HEK293 (cell line): ENCODE results near the gene DNMT3A.

Experiments
- CTCF ChIA-PET: fragments of 350-600 bp; formaldehyde crosslinking; extraction: SDS; loops from one replicate; lab custom pipeline; 2021; ENCODE audit warnings: antibody characterized with exemption; lab: Yijun Ruan, JAX
- POLR2A ChIA-PET: fragments of 300-600 bp; formaldehyde crosslinking; extraction: SDS; loops from one replicate; lab custom pipeline; 2020; ENCODE audit warnings: antibody characterized with exemption, inconsistent platforms; lab: Yijun Ruan, JAX
- H3K27ac ChIP-seq: fragments of 200-500 bp; sonication (Bioruptor generic); 2 replicates; pipeline ENCODE4 v1.5.1; 2014; ENCODE audit warnings: low read depth, low read length, control low read depth, inconsistent platforms; ENCODE audit errors: extremely low read depth
- H3K36me3 ChIP-seq, 2 experiments: fragments of 200-500 bp in 1 of 2; sonication (Bioruptor generic) in 1 of 2; 1 replicate in 1 of 2; 2 replicates in 1 of 2; pipeline ENCODE4 v1.5.1; 2014 to 2017; ENCODE audit warnings: inconsistent platforms in 2 of 2, low read length in 2 of 2; ENCODE audit not compliant: control insufficient read depth in 2 of 2, insufficient read depth in 1 of 2
- H3K4me1 ChIP-seq: fragments of 200-500 bp; sonication (Bioruptor generic); 2 replicates; pipeline ENCODE4 v1.5.1; 2014; ENCODE audit warnings: mild to moderate bottlenecking, low read length, inconsistent platforms; ENCODE audit not compliant: control insufficient read depth, insufficient read depth
- H3K4me3 ChIP-seq: 2 replicates; pipeline ENCODE4 v1.5.1; 2011; ENCODE audit warnings: low read depth, mild to moderate bottlenecking, control low read depth, low read length, moderate library complexity
- H3K9me3 ChIP-seq: fragments of 200-500 bp; sonication (Bioruptor generic); 2 replicates; pipeline ENCODE4 v1.5.1; 2014; ENCODE audit warnings: low read depth, low read length, inconsistent platforms; ENCODE audit not compliant: control insufficient read depth, insufficient read depth
- PBX3 ChIP-seq: sonication (generic); formaldehyde crosslinking; IDR thresholded peaks from 2 replicates; pipeline ENCODE4 v1.8.1; 2022; ENCODE audit warnings: mild to moderate bottlenecking, moderate library complexity, missing genetic modification reagents
- SALL2 ChIP-seq: fragments of 450-650 bp; formaldehyde crosslinking; IDR thresholded peaks from 2 replicates; pipeline ENCODE4 v1.5.0; 2017; ENCODE audit warnings: missing biosample characterization, mild to moderate bottlenecking, missing genetic modification characterization, borderline replicate concordance
- ZIC2 ChIP-seq: fragments of 450-650 bp; formaldehyde crosslinking; IDR thresholded peaks from 2 replicates; pipeline ENCODE4 v1.5.1; 2016; ENCODE audit warnings: missing biosample characterization, missing genetic modification characterization
- ZNF157 ChIP-seq: fragments of 450-650 bp; formaldehyde crosslinking; IDR thresholded peaks from 2 replicates; pipeline ENCODE4 v1.5.1; 2016; ENCODE audit warnings: missing biosample characterization, missing genetic modification characterization
- ZNF16 ChIP-seq: fragments of 450-650 bp; formaldehyde crosslinking; IDR thresholded peaks from 2 replicates; pipeline ENCODE4 v1.5.1; 2016; ENCODE audit warnings: low read depth, missing biosample characterization, missing genetic modification characterization
- ZNF174 ChIP-seq: fragments of 450-650 bp; formaldehyde crosslinking; IDR thresholded peaks from 2 replicates; pipeline ENCODE4 v1.5.0; 2017; ENCODE audit warnings: missing biosample characterization, mild to moderate bottlenecking, missing genetic modification characterization
- ZNF184 ChIP-seq: fragments of 450-650 bp; IDR thresholded peaks from 2 replicates; pipeline ENCODE4 v1.5.1; 2018; ENCODE audit warnings: missing biosample characterization, mild to moderate bottlenecking, missing genetic modification characterization
- ZNF19 ChIP-seq: fragments of 450-650 bp; formaldehyde crosslinking; IDR thresholded peaks from 2 replicates; pipeline ENCODE4; 2016; ENCODE audit warnings: missing biosample characterization, missing genetic modification characterization, low read depth
- ZNF274 ChIP-seq, 2 experiments: fragments of 200-500 bp in 1 of 2; fragments of 450-650 bp in 1 of 2; sonication (Bioruptor generic) in 1 of 2; formaldehyde crosslinking in 1 of 2; IDR thresholded peaks; 2 replicates each; pipeline versions ENCODE4 v1.5.1 to v1.6.1; 2014 to 2016; ENCODE audit warnings: borderline replicate concordance in 1 of 2, inconsistent platforms in 1 of 2, low read length in 1 of 2, missing biosample characterization in 1 of 2, missing genetic modification characterization in 1 of 2
- ZNF354C ChIP-seq: fragments of 450-650 bp; formaldehyde crosslinking; IDR thresholded peaks from 2 replicates; pipeline ENCODE4 v1.5.1; 2016; ENCODE audit warnings: missing biosample characterization, missing genetic modification characterization, low read depth, borderline replicate concordance
- ZNF473 ChIP-seq: fragments of 450-650 bp; formaldehyde crosslinking; IDR thresholded peaks from 2 replicates; pipeline ENCODE4 v1.5.1; 2017; ENCODE audit warnings: missing biosample characterization, missing genetic modification characterization
- ZNF521 ChIP-seq: fragments of 450-650 bp; formaldehyde crosslinking; IDR thresholded peaks from 2 replicates; pipeline ENCODE4 v1.5.1; 2017; ENCODE audit warnings: missing biosample characterization, mild to moderate bottlenecking, missing genetic modification characterization
- ZNF549 ChIP-seq: fragments of 450-650 bp; IDR thresholded peaks from 2 replicates; pipeline ENCODE4 v1.5.1; 2018; ENCODE audit warnings: missing biosample characterization, missing genetic modification characterization, mild to moderate bottlenecking, inconsistent platforms, moderate library complexity
- ZNF561 ChIP-seq: fragments of 450-650 bp; IDR thresholded peaks from 2 replicates; pipeline ENCODE4 v1.5.1; 2018; ENCODE audit warnings: missing biosample characterization, missing genetic modification characterization, borderline replicate concordance
- ZNF596 ChIP-seq: fragments of 450-650 bp; IDR thresholded peaks from 2 replicates; pipeline ENCODE4 v1.5.0; 2018; ENCODE audit warnings: missing biosample characterization, mild to moderate bottlenecking, missing genetic modification characterization, moderate library complexity
- ZNF792 ChIP-seq: fragments of 450-650 bp; formaldehyde crosslinking; IDR thresholded peaks from 2 replicates; pipeline ENCODE4 v1.5.1; 2016; ENCODE audit warnings: missing biosample characterization, missing genetic modification characterization
- ZSCAN30 ChIP-seq: fragments of 450-650 bp; IDR thresholded peaks from 2 replicates; pipeline ENCODE4 v1.5.1; 2018; ENCODE audit warnings: missing biosample characterization, mild to moderate bottlenecking, missing genetic modification characterization, moderate library complexity
- ZSCAN5A ChIP-seq: fragments of 450-650 bp; formaldehyde crosslinking; IDR thresholded peaks from 2 replicates; pipeline ENCODE4 v1.5.1; 2016; ENCODE audit warnings: missing biosample characterization, missing genetic modification characterization
- ZXDB ChIP-seq: fragments of 450-650 bp; formaldehyde crosslinking; IDR thresholded peaks from 2 replicates; pipeline ENCODE4 v1.5.1; 2016; ENCODE audit warnings: missing biosample characterization, missing genetic modification characterization
- TF ChIP-seq, protein P1 (sequence below): fragments of 450-650 bp; formaldehyde crosslinking; IDR thresholded peaks from 2 replicates; pipeline ENCODE4 v1.5.1; 2017; ENCODE audit warnings: missing biosample characterization, missing genetic modification characterization

Gene DNMT3A

GRCh38 chr2:25284756-25285155 lies 57.0 kb downstream of the DNMT3A start:
- H3K36me3 ChIP-seq, result peaks cover 0 to 22% of the 10 kb centered on the region in 2 experiments; a peak in 2 of 3 replicates
- no peak overlapping the region for H3K27ac ChIP-seq
- no peak overlapping the region for H3K4me3 ChIP-seq
- H3K4me1 ChIP-seq, result no peaks in the 10 kb centered on the region
- CTCF ChIA-PET, result no interaction called here
- POLR2A ChIA-PET, result no interaction called here
- H3K9me3 ChIP-seq, result no peaks in the 10 kb centered on the region
- no peak for TF ChIP-seq ZNF184 (tag by site-specific recombination)
- TF ChIP-seq ZNF561 (tag by site-specific recombination), result no peak
- no peak for TF ChIP-seq ZNF274 (IDR thresholded peaks at IDR 0.05; ENCODE audit: low read length)
- TF ChIP-seq ZNF274 (tag by site-specific recombination; IDR thresholded peaks at IDR 0.05; ENCODE audit: borderline replicate concordance), result no peak
- no peak for TF ChIP-seq ZNF549 (tag by site-specific recombination)
- TF ChIP-seq ZSCAN30 (tag by site-specific recombination), result no peak
- TF ChIP-seq ZNF792 (tag by site-specific recombination), result no peak
- no peak for TF ChIP-seq ZNF596 (tag by site-specific recombination)
- TF ChIP-seq ZNF521 (tag by site-specific recombination), result no peak
- TF ChIP-seq ZXDB (tag by site-specific recombination), result no peak
- no peak for TF ChIP-seq ZNF354C
- TF ChIP-seq, protein P1, sequence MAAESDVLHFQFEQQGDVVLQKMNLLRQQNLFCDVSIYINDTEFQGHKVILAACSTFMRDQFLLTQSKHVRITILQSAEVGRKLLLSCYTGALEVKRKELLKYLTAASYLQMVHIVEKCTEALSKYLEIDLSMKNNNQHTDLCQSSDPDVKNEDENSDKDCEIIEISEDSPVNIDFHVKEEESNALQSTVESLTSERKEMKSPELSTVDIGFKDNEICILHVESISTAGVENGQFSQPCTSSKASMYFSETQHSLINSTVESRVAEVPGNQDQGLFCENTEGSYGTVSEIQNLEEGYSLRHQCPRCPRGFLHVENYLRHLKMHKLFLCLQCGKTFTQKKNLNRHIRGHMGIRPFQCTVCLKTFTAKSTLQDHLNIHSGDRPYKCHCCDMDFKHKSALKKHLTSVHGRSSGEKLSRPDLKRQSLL (tag by site-specific recombination), result no peak
- no peak for TF ChIP-seq ZNF157 (tag by site-specific recombination)
- no peak for TF ChIP-seq ZNF16 (tag by site-specific recombination)
- TF ChIP-seq ZNF174 (tag by site-specific recombination), result no peak

DNA sequence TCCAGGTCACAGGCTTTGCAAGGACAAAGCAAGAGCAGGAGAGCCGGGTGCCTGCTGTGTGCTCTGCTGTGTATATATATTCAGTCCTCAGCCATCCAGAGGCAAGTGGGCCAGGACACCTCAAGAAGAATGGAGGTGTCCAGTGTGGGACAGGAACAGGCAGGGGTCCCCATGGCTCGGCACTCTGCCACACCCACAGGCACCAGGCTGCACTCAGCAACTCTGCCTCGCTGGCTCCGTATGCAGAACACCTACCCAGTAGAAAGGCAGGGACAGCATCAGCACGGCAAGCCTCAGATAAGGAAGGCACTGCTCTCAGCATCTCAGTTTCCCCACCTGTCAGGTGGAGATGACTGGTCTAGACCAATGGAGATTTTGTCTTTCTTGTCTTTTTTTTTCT lies 57.8 kb downstream of the DNMT3A start:
- ChIA-PET POLR2A (no interaction called here), CTCF (interaction anchor here (0.7 kb wide), 2 partner anchors 40 to 383 kb away, joined by 3 to 4 read pairs; no protein-coding TSS in a partner anchor)
- Histone ChIP-seq H3K4me3 (no peak overlapping the region), H3K4me1 (no peaks in the 10 kb centered on the region), H3K9me3 (no peaks in the 10 kb centered on the region), H3K27ac (no peak overlapping the region), H3K36me3 (peaks cover 0 to 22% of the 10 kb centered on the region in 2 experiments; a peak in 2 of 3 replicates)
- TF ChIP-seq SALL2 (tag by site-specific recombination), result no peak
- TF ChIP-seq ZIC2 (tag by site-specific recombination), result no peak
- TF ChIP-seq ZNF19 (tag by site-specific recombination), result no peak
- TF ChIP-seq ZXDB (tag by site-specific recombination), result no peak
- no peak for TF ChIP-seq PBX3 (CRISPR knock-in tag)
- no peak for TF ChIP-seq ZSCAN5A (tag by site-specific recombination)
- no peak for TF ChIP-seq ZNF473 (tag by site-specific recombination)
- TF ChIP-seq, all 188 proteins: peak for 0
